AG09309 (cell line): ENCODE data around the gene TFAP2A.

Experiments
- DNase-seq: peaks from one replicate; pipeline ENCODE4 v3.0.0-alpha.2; 2010; ENCODE audit warnings: low read depth
- H3K4me3 ChIP-seq: 2 replicates; pipeline ENCODE4 v1.5.1; 2011; ENCODE audit warnings: mild to moderate bottlenecking, low read depth, low read length, moderate library complexity; ENCODE audit not compliant: control insufficient read depth
- TF ChIP-seq, protein P1 (sequence below): IDR thresholded peaks from 2 replicates; pipeline ENCODE4 v1.5.1; 2011; ENCODE audit warnings: mild to moderate bottlenecking, low read depth, low read length, inconsistent platforms; ENCODE audit not compliant: insufficient read depth, control insufficient read depth; ENCODE audit errors: missing control alignments

The TFAP2A gene

GRCh38 chr6:10416863-10417641, 2.2 kb upstream of the TFAP2A start:
- TF ChIP-seq, protein P1, sequence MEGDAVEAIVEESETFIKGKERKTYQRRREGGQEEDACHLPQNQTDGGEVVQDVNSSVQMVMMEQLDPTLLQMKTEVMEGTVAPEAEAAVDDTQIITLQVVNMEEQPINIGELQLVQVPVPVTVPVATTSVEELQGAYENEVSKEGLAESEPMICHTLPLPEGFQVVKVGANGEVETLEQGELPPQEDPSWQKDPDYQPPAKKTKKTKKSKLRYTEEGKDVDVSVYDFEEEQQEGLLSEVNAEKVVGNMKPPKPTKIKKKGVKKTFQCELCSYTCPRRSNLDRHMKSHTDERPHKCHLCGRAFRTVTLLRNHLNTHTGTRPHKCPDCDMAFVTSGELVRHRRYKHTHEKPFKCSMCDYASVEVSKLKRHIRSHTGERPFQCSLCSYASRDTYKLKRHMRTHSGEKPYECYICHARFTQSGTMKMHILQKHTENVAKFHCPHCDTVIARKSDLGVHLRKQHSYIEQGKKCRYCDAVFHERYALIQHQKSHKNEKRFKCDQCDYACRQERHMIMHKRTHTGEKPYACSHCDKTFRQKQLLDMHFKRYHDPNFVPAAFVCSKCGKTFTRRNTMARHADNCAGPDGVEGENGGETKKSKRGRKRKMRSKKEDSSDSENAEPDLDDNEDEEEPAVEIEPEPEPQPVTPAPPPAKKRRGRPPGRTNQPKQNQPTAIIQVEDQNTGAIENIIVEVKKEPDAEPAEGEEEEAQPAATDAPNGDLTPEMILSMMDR = no peak
- DNase-seq = no peak
- H3K4me3 ChIP-seq = no peak overlapping the region

DNA sequence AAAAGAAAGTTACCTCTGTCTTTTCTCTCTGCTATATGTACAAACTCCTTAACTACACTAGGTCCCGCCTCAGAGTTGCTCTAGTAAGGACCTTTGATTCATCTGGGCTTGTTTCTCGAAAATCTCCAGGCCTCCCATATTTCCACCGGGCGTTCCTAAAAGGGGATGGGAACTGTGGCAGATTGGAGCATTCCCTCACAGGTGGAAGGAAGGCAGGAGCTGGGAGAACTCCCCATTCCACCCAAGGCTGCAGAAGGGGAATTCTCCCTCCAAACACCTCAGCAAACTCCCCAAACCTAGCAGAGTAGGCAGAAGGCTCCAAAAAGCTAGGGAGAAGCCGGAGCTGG, 1.6 kb upstream of the TFAP2A start:
- DNase-seq = no peak
- TF ChIP-seq, protein P1 = no peak
- H3K4me3 ChIP-seq = no peak overlapping the region

DNA sequence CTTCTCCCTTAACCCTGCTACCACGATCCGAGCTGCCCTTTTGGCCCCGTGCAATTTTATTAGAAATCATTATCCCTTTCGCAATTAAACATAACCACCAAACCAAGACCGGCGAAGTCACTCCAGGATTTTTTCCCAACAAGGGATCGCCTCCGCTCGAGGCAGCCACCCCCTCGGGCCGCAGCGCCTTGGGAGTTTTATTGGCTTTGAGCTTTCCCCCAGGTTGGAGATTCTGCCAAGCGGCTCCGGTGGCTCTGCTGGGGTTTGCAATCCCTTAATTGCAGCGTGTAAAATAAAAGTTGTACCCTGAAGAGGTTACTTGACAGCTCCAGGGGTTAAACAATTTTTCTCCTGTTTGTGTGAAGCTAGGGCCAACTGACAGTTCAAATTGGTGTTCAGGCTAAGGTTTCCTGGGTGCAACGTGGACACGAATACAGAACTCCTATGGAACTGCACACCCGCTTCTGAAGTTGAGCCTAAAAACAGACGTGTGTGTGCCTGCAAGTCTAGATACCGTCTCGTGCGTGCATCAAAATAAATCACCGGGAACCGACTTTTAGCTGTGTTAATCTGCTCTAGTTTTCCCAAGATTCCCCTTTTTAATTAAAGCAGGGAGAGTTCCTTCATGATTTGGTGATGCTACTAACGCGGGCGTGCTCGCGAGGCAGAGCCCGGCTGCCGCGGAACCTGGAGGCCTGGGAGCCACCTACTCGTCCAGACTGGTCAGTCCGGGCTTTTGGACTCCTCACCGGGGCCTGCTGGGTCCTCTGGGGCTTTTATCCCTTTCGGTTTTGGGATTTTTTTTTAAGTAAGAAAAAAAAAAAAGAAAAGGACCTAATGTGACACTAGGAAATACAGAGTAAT, 975 bp upstream of the TFAP2A start:
- H3K4me3 ChIP-seq = peak overlapping the region; percentile 66
- TF ChIP-seq, protein P1 = no peak
- DNase-seq = no peak

GRCh38 chr6:10413850-10414738, 780 bp downstream of the TFAP2A start:
- H3K4me3 ChIP-seq = peak overlapping the region; percentile 66
- TF ChIP-seq, protein P1 = peak; percentile 54
- no peak for DNase-seq

- peak overlapping the region; percentile 66 for H3K4me3 ChIP-seq
- no peak for DNase-seq
- TF ChIP-seq, protein P1 = no peak
Observed at GRCh38 chr6:10413262-10413849, 1.5 kb downstream of the TFAP2A start.
